Subcutaneous abdominal adipose tissue (tissue), 5 donors: Measurements from ENCODE around the gene ALDH4A1.

ENCODE experiments used
- H3K27ac ChIP-seq: one replicate; pipeline ENCODE4 v1.7.0; 2013; ENCODE audit warnings: low read depth, mild to moderate bottlenecking, inconsistent platforms, low read length, moderate library complexity
- H3K27me3 ChIP-seq, 5 donors: one replicate each; pipeline ENCODE4 v1.7.0; 2013; ENCODE audit warnings: low read length in 5 of 5, inconsistent platforms in 1 of 5; ENCODE audit not compliant: control insufficient read depth in 5 of 5, insufficient read depth in 4 of 5
- H3K36me3 ChIP-seq, 5 donors: one replicate each; pipeline ENCODE4 v1.7.0; 2013; ENCODE audit warnings: low read length in 5 of 5; ENCODE audit not compliant: control insufficient read depth in 5 of 5, insufficient read depth in 5 of 5
- H3K4me1 ChIP-seq, 5 donors: one replicate each; pipeline ENCODE4 v1.7.0; 2013; ENCODE audit warnings: low read length in 5 of 5, mild to moderate bottlenecking in 3 of 5, moderate library complexity in 1 of 5; ENCODE audit not compliant: control insufficient read depth in 5 of 5, insufficient read depth in 5 of 5
- H3K4me3 ChIP-seq, 5 donors: one replicate each; pipeline ENCODE4 v1.7.0; 2013; ENCODE audit warnings: low read length in 5 of 5, low read depth in 1 of 5
- H3K9ac ChIP-seq, 5 donors: one replicate each; pipeline ENCODE4 v1.7.0; 2013; ENCODE audit warnings: low read length in 5 of 5, mild to moderate bottlenecking in 4 of 5, moderate library complexity in 3 of 5
- H3K9me3 ChIP-seq, 5 donors: one replicate each; pipeline ENCODE4 v1.7.0; 2013; ENCODE audit warnings: low read length in 5 of 5; ENCODE audit not compliant: control insufficient read depth in 5 of 5
- donor health status: healthy.
- donor health status: healthy.
- donor health status: healthy.
- donor health status: healthy.
- donor health status: healthy.

The ALDH4A1 gene

DNA sequence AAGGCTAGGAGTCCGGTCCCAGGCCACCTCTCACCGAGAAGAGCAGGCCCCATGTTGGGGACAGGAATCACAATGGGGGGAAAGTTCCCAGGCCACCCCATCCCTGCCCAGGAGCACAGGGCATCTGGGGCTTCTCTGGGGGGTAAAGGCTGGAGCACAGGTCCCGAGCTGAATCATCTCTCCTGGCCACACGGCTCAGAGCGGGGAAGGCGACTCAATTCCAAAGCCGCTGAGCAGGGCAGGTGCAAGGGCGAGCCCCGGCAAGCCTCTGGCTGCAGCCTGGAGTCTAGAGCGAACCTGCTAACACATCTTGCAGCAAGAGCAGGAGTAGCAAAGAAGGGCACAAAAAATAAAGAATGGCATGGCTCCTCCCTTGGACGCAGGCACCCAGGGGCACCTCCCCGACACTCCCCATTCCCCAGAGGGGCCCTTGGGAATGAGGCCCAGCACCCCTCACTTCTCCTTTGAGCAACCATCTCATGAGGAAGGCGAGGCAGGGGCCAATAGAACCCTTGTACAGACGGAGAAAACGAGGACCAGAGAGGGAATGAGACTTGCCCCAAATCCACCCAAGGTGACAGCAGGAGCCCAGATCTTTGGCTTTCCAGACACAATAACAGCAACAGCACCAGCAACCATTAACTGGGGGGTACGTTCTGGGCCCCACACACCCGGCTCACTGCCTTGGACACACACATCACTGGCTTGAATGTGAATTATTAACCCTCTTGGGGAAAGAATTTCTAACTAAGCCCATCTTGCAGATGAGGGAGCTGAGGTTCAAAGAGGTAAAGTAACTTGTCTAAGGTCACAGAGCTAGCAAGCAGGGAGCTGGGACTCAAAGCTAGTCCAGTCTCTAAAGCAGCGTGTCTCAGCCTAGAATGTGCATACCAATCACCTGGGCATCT lies 20.7 kb upstream of the ALDH4A1 start:
- Histone ChIP-seq H3K9ac (peak overlapping the region in 3 of 5 donors; percentile 31 to 73 (median 48)), H3K4me3 (peak overlapping the region in 4 of 5 donors; percentile 13 to 50 (median 19))

GRCh38 chr1:18922319-18922726 lies 20.0 kb upstream of the ALDH4A1 start:
- peaks cover 20 to 54% (median 48%) of the 10 kb centered on the region in 5 donors for H3K4me1 ChIP-seq
- H3K9ac ChIP-seq, result peak overlapping the region in 4 of 5 donors; percentile 31 to 73 (median 48)
- H3K9me3 ChIP-seq, result no peaks in the 10 kb centered on the region
- peak overlapping the region in 4 of 5 donors; percentile 13 to 50 (median 19) for H3K4me3 ChIP-seq
- H3K36me3 ChIP-seq, result peaks cover 0 to 30% (median 19%) of the 10 kb centered on the region in 5 donors
- peak overlapping the region; percentile 90 for H3K27ac ChIP-seq
- H3K27me3 ChIP-seq, result no peaks in the 10 kb centered on the region

More for the DNA sequence above, 20.7 kb upstream of the ALDH4A1 start:
- Histone ChIP-seq H3K27me3 (no peaks in the 10 kb centered on the region), H3K36me3 (peaks cover 0 to 23% (median 16%) of the 10 kb centered on the region in 5 donors), H3K4me1 (peaks cover 20 to 61% (median 55%) of the 10 kb centered on the region in 5 donors), H3K27ac (peak overlapping the region; percentile 90), H3K9me3 (no peaks in the 10 kb centered on the region)

GRCh38 chr1:18921516-18922251 lies 19.3 kb upstream of the ALDH4A1 start:
- Histone ChIP-seq H3K4me1 (peaks cover 18 to 47% (median 41%) of the 10 kb centered on the region in 5 donors), H3K27me3 (no peaks in the 10 kb centered on the region), H3K4me3 (peak overlapping the region in 1 of 5 donors; percentile 50), H3K36me3 (peaks cover 0 to 36% (median 22%) of the 10 kb centered on the region in 5 donors), H3K9ac (peak overlapping the region in 3 of 5 donors; percentile 27 to 73 (median 48)), H3K27ac (peak overlapping the region; percentile 90), H3K9me3 (no peaks in the 10 kb centered on the region)

DNA sequence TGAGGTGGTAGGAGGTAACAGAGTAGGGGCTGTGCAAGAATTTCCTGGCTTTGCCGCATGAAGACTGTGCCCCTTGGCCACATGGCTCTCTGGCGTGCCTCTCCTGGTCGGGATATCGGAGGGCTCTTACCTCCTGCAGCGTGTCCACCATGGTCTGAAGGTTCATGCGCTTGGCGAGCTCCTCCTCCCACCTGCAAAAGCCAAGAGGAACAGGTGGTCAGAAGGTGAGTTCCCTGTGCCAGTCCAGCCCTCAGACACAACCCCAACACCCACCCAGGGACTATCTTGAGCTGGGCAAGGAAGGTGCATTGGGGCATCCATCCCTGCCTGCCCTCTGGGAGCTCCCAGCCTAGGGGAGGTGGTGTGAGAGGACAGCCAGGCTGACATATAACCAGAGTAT lies 18.6 kb upstream of the ALDH4A1 start:
- no peak overlapping the region for H3K9ac ChIP-seq
- H3K27me3 ChIP-seq, result no peaks in the 10 kb centered on the region
- H3K4me3 ChIP-seq, result no peak overlapping the region
- H3K4me1 ChIP-seq, result peaks cover 18 to 40% (median 34%) of the 10 kb centered on the region in 5 donors
- H3K36me3 ChIP-seq, result peaks cover 0 to 44% (median 28%) of the 10 kb centered on the region in 5 donors
- no peak overlapping the region for H3K27ac ChIP-seq
- H3K9me3 ChIP-seq, result no peaks in the 10 kb centered on the region

DNA sequence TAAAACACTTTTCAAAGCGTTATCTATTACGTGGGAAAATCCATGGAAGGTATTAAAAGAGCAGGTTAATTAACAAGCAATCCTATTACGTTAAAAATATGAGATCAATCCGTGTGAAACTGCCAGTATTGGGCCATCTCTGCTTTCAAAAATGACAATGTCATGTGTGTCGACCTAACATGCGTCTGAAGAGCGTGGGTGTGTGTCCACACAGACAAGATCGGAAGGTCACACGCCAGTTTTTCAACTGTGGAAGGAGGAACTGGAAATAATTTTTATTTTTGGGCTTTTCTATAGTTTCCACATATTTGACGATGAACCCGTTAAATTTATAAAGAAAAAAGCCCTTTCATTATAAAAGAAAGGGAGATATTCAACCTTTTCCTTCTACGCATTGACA lies 17.6 kb upstream of the ALDH4A1 start:
- peaks cover 18 to 41% (median 38%) of the 10 kb centered on the region in 5 donors for H3K4me1 ChIP-seq
- H3K27ac ChIP-seq, result no peak overlapping the region
- no peaks in the 10 kb centered on the region for H3K9me3 ChIP-seq
- H3K36me3 ChIP-seq, result peaks cover 0 to 52% (median 32%) of the 10 kb centered on the region in 5 donors
- H3K9ac ChIP-seq, result no peak overlapping the region
- H3K4me3 ChIP-seq, result no peak overlapping the region
- no peaks in the 10 kb centered on the region for H3K27me3 ChIP-seq

GRCh38 chr1:18919197-18919905 lies 17.0 kb upstream of the ALDH4A1 start:
- H3K36me3 ChIP-seq, result peaks cover 0 to 54% (median 32%) of the 10 kb centered on the region in 5 donors
- no peak overlapping the region for H3K27ac ChIP-seq

DNA sequence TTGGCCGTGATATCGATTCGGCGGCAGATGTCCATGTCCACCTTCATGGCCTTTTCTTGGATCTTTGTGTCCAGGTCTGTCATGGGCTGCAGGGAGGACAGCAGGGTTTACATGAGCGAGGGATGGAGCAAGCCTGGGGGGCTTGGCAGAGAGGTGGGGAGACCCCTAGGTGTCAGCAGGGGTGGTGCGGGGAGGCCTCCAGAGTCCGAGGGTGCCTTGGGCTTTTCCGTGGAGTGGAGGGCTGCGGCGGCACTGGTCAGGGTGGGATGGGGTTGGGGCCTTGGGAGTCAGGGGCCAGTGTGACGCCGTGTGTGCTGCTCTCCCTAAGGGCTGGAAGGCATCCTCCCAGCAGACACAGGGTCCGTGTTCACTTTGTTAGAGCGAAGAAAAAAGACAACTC lies 16.1 kb upstream of the ALDH4A1 start:
- no peak overlapping the region for H3K4me3 ChIP-seq
- no peak overlapping the region for H3K9ac ChIP-seq
- no peaks in the 10 kb centered on the region for H3K27me3 ChIP-seq
- H3K36me3 ChIP-seq, result peaks cover 0 to 54% (median 32%) of the 10 kb centered on the region in 5 donors
- H3K4me1 ChIP-seq, result peaks cover 14 to 41% (median 36%) of the 10 kb centered on the region in 5 donors
- H3K9me3 ChIP-seq, result no peaks in the 10 kb centered on the region
- no peak overlapping the region for H3K27ac ChIP-seq

More at GRCh38 chr1:18919197-18919905, 17.0 kb upstream of the ALDH4A1 start:
- Histone ChIP-seq H3K9ac (no peak overlapping the region), H3K27me3 (no peaks in the 10 kb centered on the region), H3K4me3 (no peak overlapping the region), H3K9me3 (no peaks in the 10 kb centered on the region), H3K4me1 (peaks cover 18 to 43% (median 38%) of the 10 kb centered on the region in 5 donors)

- Histone ChIP-seq H3K9me3 (no peaks in the 10 kb centered on the region), H3K4me1 (peaks cover 7 to 37% (median 33%) of the 10 kb centered on the region in 5 donors), H3K36me3 (peaks cover 0 to 54% (median 35%) of the 10 kb centered on the region in 5 donors), H3K4me3 (no peak overlapping the region), H3K9ac (no peak overlapping the region), H3K27ac (no peak overlapping the region), H3K27me3 (no peaks in the 10 kb centered on the region)
Measured at GRCh38 chr1:18917071-18917799, 14.9 kb upstream of the ALDH4A1 start.

DNA sequence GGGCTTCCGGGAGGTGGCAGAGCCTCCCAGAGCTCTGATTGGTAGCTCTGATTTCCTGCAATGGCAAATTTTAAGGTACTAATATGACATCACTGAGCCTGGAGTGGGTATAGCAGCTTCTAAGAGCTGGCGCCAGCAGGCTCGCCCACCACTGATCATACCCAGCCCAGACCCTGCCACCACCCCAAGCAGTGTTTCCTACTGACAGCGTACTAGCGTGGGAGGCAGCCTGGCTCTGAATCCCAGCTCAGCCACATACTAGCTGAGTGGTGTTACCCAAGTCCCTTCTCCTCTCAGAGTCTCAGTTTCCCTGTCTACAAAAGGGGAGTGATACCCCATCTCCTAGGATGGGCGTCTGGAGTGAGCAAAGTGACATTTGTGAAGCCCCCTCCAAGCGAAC lies 13.0 kb upstream of the ALDH4A1 start:
- Histone ChIP-seq H3K9ac (no peak overlapping the region), H3K36me3 (peaks cover 0 to 61% (median 40%) of the 10 kb centered on the region in 5 donors), H3K4me3 (no peak overlapping the region), H3K27ac (no peak overlapping the region), H3K4me1 (peaks cover 3 to 26% (median 24%) of the 10 kb centered on the region in 5 donors), H3K27me3 (no peaks in the 10 kb centered on the region), H3K9me3 (no peaks in the 10 kb centered on the region)
